Peyer's patch (tissue), 4 donors: ENCODE data around the gene COG6. TPM values are rescaled to one million over a fixed set of nuclear protein-coding genes. Genes with fewer than 3 reads are reported as not detected.

Experiments
- DNase-seq, 3 donors: peaks; one replicate each; pipeline ENCODE4 v3.0.0-alpha.2; 2017 to 2019
- H3K27ac ChIP-seq, 4 donors: fragments of 200-600 bp; sonication (generic); one replicate each; pipeline ENCODE4 v1.5.1; 2016 to 2019
- H3K27me3 ChIP-seq, 2 donors: fragments of 200-600 bp; sonication (generic); one replicate each; pipeline ENCODE4 v1.5.1; 2019
- H3K36me3 ChIP-seq, 3 donors: fragments of 200-600 bp; sonication (generic); one replicate each; pipeline ENCODE4 v1.5.1; 2016 to 2019
- H3K4me1 ChIP-seq, 4 donors: fragments of 200-600 bp; sonication (generic); one replicate each; pipeline ENCODE4 v1.5.1; 2016 to 2019
- H3K4me3 ChIP-seq, 4 donors: fragments of 200-600 bp; sonication (generic); 1 replicate in 3 of 4; 2 replicates in 1 of 4; pipeline ENCODE4 v1.5.1; 2016 to 2019; ENCODE audit warnings: mild to moderate bottlenecking in 1 of 4
- H3K9me3 ChIP-seq, 4 donors: fragments of 200-600 bp; sonication (generic); one replicate each; pipeline ENCODE4 v1.5.1; 2016 to 2019; ENCODE audit warnings: mild to moderate bottlenecking in 1 of 4
- CTCF ChIP-seq, 6 experiments: fragments of 450-650 bp in 4 of 6; fragments of 200-600 bp in 2 of 6; sonication (generic) in 1 of 6; IDR thresholded peaks; one replicate each; pipeline ENCODE4 v1.5.1; 2017 to 2019; ENCODE audit warnings: antibody characterized with exemption in 6 of 6, mild to moderate bottlenecking in 3 of 6, moderate library complexity in 1 of 6
- POLR2A ChIP-seq, 2 donors: fragments of 450-650 bp; IDR thresholded peaks; one replicate each; pipeline ENCODE4 v1.5.1; 2017; ENCODE audit warnings: antibody characterized with exemption in 2 of 2, mild to moderate bottlenecking in 2 of 2, moderate library complexity in 2 of 2
- total RNA-seq, 4 donors: library from RNA; depleted of rRNA; stranded (reverse); fragments of >200 nt; gene quantifications; one replicate each; pipeline ENCODE4 v1.1.0, GENCODE V29; 2016

The COG6 gene
- total RNA-seq, 4 donors from 2014 or later: 11.1 to 61.9 (median 21.5) TPM

- TF ChIP-seq POLR2A (IDR thresholded peaks at IDR 0.05) (no peak), CTCF (IDR thresholded peaks at IDR 0.05) (no peak)
- DNase-seq: no peak
- Histone ChIP-seq H3K27ac (no peak overlapping the region), H3K4me3 (no peak overlapping the region), H3K4me1 (no peaks in the 10 kb centered on the region), H3K9me3 (no peaks in the 10 kb centered on the region), H3K27me3 (no peaks in the 10 kb centered on the region), H3K36me3 (no peaks in the 10 kb centered on the region)
These were observed 36.9 kb upstream of the COG6 start for GRCh38 chr13:39618561-39618960.

GRCh38 chr13:39623466-39623865, 32.0 kb upstream of the COG6 start:
- Histone ChIP-seq H3K4me1 (no peaks in the 10 kb centered on the region), H3K27ac (no peak overlapping the region), H3K9me3 (no peaks in the 10 kb centered on the region), H3K27me3 (no peaks in the 10 kb centered on the region), H3K36me3 (no peaks in the 10 kb centered on the region), H3K4me3 (no peak overlapping the region)
- TF ChIP-seq CTCF (IDR thresholded peaks at IDR 0.05) (no peak), POLR2A (IDR thresholded peaks at IDR 0.05) (no peak)
- no peak for DNase-seq

GRCh38 chr13:39631307-39631706, 24.2 kb upstream of the COG6 start:
- no peak for TF ChIP-seq POLR2A (IDR thresholded peaks at IDR 0.05)
- no peak for TF ChIP-seq CTCF (IDR thresholded peaks at IDR 0.05)
- H3K36me3 ChIP-seq: no peaks in the 10 kb centered on the region
- H3K9me3 ChIP-seq: peaks cover 0 to 3% (median 0%) of the 10 kb centered on the region in 4 donors

GRCh38 chr13:39632994-39633393, 22.5 kb upstream of the COG6 start:
- DNase-seq: no peak
- no peak for TF ChIP-seq POLR2A (IDR thresholded peaks at IDR 0.05)
- TF ChIP-seq CTCF (IDR thresholded peaks at IDR 0.05): no peak
- H3K9me3 ChIP-seq: peaks cover 0 to 3% (median 0%) of the 10 kb centered on the region in 4 donors
- no peak overlapping the region for H3K27ac ChIP-seq
- no peaks in the 10 kb centered on the region for H3K36me3 ChIP-seq
- no peak overlapping the region for H3K4me3 ChIP-seq
- H3K27me3 ChIP-seq: no peaks in the 10 kb centered on the region
- H3K4me1 ChIP-seq: no peaks in the 10 kb centered on the region

More at GRCh38 chr13:39631307-39631706, 24.2 kb upstream of the COG6 start:
- H3K4me1 ChIP-seq: no peaks in the 10 kb centered on the region
- H3K27ac ChIP-seq: no peak overlapping the region
- H3K27me3 ChIP-seq: no peaks in the 10 kb centered on the region
- no peak for DNase-seq
- H3K4me3 ChIP-seq: no peak overlapping the region

GRCh38 chr13:39635564-39635963, 19.9 kb upstream of the COG6 start:
- Histone ChIP-seq H3K9me3 (peaks cover 0 to 3% (median 0%) of the 10 kb centered on the region in 4 donors), H3K27me3 (no peaks in the 10 kb centered on the region), H3K27ac (no peak overlapping the region), H3K4me3 (no peak overlapping the region), H3K4me1 (no peaks in the 10 kb centered on the region), H3K36me3 (no peaks in the 10 kb centered on the region)
- no peak for DNase-seq
- no peak for TF ChIP-seq POLR2A (IDR thresholded peaks at IDR 0.05)

- H3K4me3 ChIP-seq: no peak overlapping the region
These were observed 17.6 kb upstream of the COG6 start for GRCh38 chr13:39637890-39638289.

More at GRCh38 chr13:39637890-39638289, 17.6 kb upstream of the COG6 start:
- Histone ChIP-seq H3K27ac (no peak overlapping the region), H3K27me3 (no peaks in the 10 kb centered on the region), H3K9me3 (no peaks in the 10 kb centered on the region), H3K4me1 (no peaks in the 10 kb centered on the region), H3K36me3 (no peaks in the 10 kb centered on the region)
- no peak for DNase-seq
- TF ChIP-seq POLR2A (IDR thresholded peaks at IDR 0.05) (no peak), CTCF (IDR thresholded peaks at IDR 0.05) (no peak)
